Tibial artery (tissue), 4 donors: ENCODE results near the gene APOA1.

Source experiments
- DNase-seq, 2 donors: peaks; one replicate each; pipeline ENCODE4 v3.0.0-alpha.2; 2019
- H3K27ac ChIP-seq, 2 donors: fragments of 200-600 bp; sonication (generic) in 1 of 2; 1 replicate in 1 of 2; 2 replicates in 1 of 2; pipeline ENCODE4 v1.5.1; 2018 to 2019; ENCODE audit warnings: mild to moderate bottlenecking in 1 of 2
- H3K27me3 ChIP-seq, 2 donors: fragments of 200-600 bp; sonication (generic) in 1 of 2; one replicate each; pipeline versions ENCODE4 v1.5.1 to v1.6.0; 2016 to 2019
- H3K36me3 ChIP-seq, 3 donors: fragments of 200-600 bp; sonication (generic) in 2 of 3; one replicate each; pipeline ENCODE4 v1.5.1; 2016 to 2019; ENCODE audit warnings: mild to moderate bottlenecking in 2 of 3
- H3K4me1 ChIP-seq, 4 donors: fragments of 200-600 bp; sonication (generic) in 2 of 4; 1 replicate in 3 of 4; 2 replicates in 1 of 4; pipeline ENCODE4 v1.5.1; 2016 to 2019
- H3K4me3 ChIP-seq, 2 donors: fragments of 200-600 bp; sonication (generic) in 1 of 2; 1 replicate in 1 of 2; 2 replicates in 1 of 2; pipeline ENCODE4 v1.5.1; 2018 to 2019; ENCODE audit warnings: mild to moderate bottlenecking in 2 of 2
- H3K9me3 ChIP-seq, 3 donors: fragments of 200-600 bp; sonication (generic) in 1 of 3; one replicate each; pipeline ENCODE4 v1.5.1; 2016 to 2019
- CTCF ChIP-seq, 2 experiments: fragments of 200-600 bp in 1 of 2; fragments of 450-650 bp in 1 of 2; IDR thresholded peaks; one replicate each; pipeline ENCODE4 v1.5.1; 2017 to 2019; ENCODE audit warnings: antibody characterized with exemption in 2 of 2, mild to moderate bottlenecking in 1 of 2, moderate library complexity in 1 of 2
- intact Hi-C: fragments of 100-400 bp; cut with DNase I; formaldehyde crosslinking; loops from one replicate; pipeline ENCODE4 v1.15.0; 2023; ENCODE audit warnings: low total_unique reads

The APOA1 gene

GRCh38 chr11:116865696-116866095 is 28.3 kb upstream of the APOA1 start:
- DNase-seq = no peak
- H3K27me3 ChIP-seq = no peaks in the 10 kb centered on the region
- no peaks in the 10 kb centered on the region for H3K4me1 ChIP-seq
- H3K36me3 ChIP-seq = peaks cover 69 to 100% (median 91%) of the 10 kb centered on the region in 3 donors
- H3K4me3 ChIP-seq = no peak overlapping the region
- H3K27ac ChIP-seq = no peak overlapping the region
- H3K9me3 ChIP-seq = no peaks in the 10 kb centered on the region
- intact Hi-C loops = no loop called here
- no peak for TF ChIP-seq CTCF (IDR thresholded peaks at IDR 0.05)

GRCh38 chr11:116864531-116864930 is 27.1 kb upstream of the APOA1 start:
- no peak for DNase-seq
- Histone ChIP-seq H3K4me1 (no peaks in the 10 kb centered on the region), H3K27ac (no peak overlapping the region), H3K4me3 (no peak overlapping the region), H3K36me3 (peaks cover 72 to 100% (median 92%) of the 10 kb centered on the region in 3 donors), H3K27me3 (no peaks in the 10 kb centered on the region), H3K9me3 (no peaks in the 10 kb centered on the region)
- intact Hi-C loops = no loop called here
- no peak for TF ChIP-seq CTCF (IDR thresholded peaks at IDR 0.05)

- TF ChIP-seq CTCF (IDR thresholded peaks at IDR 0.05) = no peak
- H3K36me3 ChIP-seq = peaks cover 78 to 100% (median 96%) of the 10 kb centered on the region in 3 donors
- H3K9me3 ChIP-seq = no peaks in the 10 kb centered on the region
- no peak for DNase-seq
- H3K4me1 ChIP-seq = no peaks in the 10 kb centered on the region
- no peaks in the 10 kb centered on the region for H3K27me3 ChIP-seq
- no peak overlapping the region for H3K27ac ChIP-seq
- no peak overlapping the region for H3K4me3 ChIP-seq
- intact Hi-C loops = no loop called here
Measured at GRCh38 chr11:116862951-116863350, 25.5 kb upstream of the APOA1 start.

- Histone ChIP-seq H3K27ac (no peak overlapping the region), H3K36me3 (peaks cover 78 to 100% (median 95%) of the 10 kb centered on the region in 3 donors), H3K4me1 (no peaks in the 10 kb centered on the region), H3K27me3 (no peaks in the 10 kb centered on the region), H3K9me3 (no peaks in the 10 kb centered on the region), H3K4me3 (no peak overlapping the region)
- no peak for TF ChIP-seq CTCF (IDR thresholded peaks at IDR 0.05)
- intact Hi-C loops = no loop called here
- DNase-seq = no peak
Measured at GRCh38 chr11:116862185-116862584, 24.8 kb upstream of the APOA1 start.

GRCh38 chr11:116861539-116861938 is 24.1 kb upstream of the APOA1 start:
- no peak for TF ChIP-seq CTCF (IDR thresholded peaks at IDR 0.05)
- intact Hi-C loops = no loop called here
- no peaks in the 10 kb centered on the region for H3K27me3 ChIP-seq

GRCh38 chr11:116860303-116860702 is 22.9 kb upstream of the APOA1 start:
- intact Hi-C loops = no loop called here

More at GRCh38 chr11:116861539-116861938, 24.1 kb upstream of the APOA1 start:
- Histone ChIP-seq H3K36me3 (peaks cover 73 to 100% (median 95%) of the 10 kb centered on the region in 3 donors), H3K4me1 (no peaks in the 10 kb centered on the region), H3K27ac (no peak overlapping the region), H3K9me3 (no peaks in the 10 kb centered on the region), H3K4me3 (no peak overlapping the region)
- DNase-seq = no peak

More at GRCh38 chr11:116860303-116860702, 22.9 kb upstream of the APOA1 start:
- no peak overlapping the region for H3K4me3 ChIP-seq
- no peak for DNase-seq
- no peaks in the 10 kb centered on the region for H3K9me3 ChIP-seq
- peaks cover 68 to 99% (median 89%) of the 10 kb centered on the region in 3 donors for H3K36me3 ChIP-seq
- TF ChIP-seq CTCF (IDR thresholded peaks at IDR 0.05) = no peak
- no peaks in the 10 kb centered on the region for H3K27me3 ChIP-seq
- no peak overlapping the region for H3K27ac ChIP-seq
- no peaks in the 10 kb centered on the region for H3K4me1 ChIP-seq
